Peyer's patch (tissue), 4 donors: ENCODE results near the gene OR52K2. TPM values are rescaled to one million over a fixed set of nuclear protein-coding genes. Genes with fewer than 3 reads are reported as not detected.

Experiments
- DNase-seq, 3 donors: peaks; one replicate each; pipeline ENCODE4 v3.0.0-alpha.2; 2017 to 2019
- H3K27ac ChIP-seq, 4 donors: fragments of 200-600 bp; sonication (generic); one replicate each; pipeline ENCODE4 v1.5.1; 2016 to 2019
- H3K27me3 ChIP-seq, 2 donors: fragments of 200-600 bp; sonication (generic); one replicate each; pipeline ENCODE4 v1.5.1; 2019
- H3K36me3 ChIP-seq, 3 donors: fragments of 200-600 bp; sonication (generic); one replicate each; pipeline ENCODE4 v1.5.1; 2016 to 2019
- H3K4me1 ChIP-seq, 4 donors: fragments of 200-600 bp; sonication (generic); one replicate each; pipeline ENCODE4 v1.5.1; 2016 to 2019
- H3K4me3 ChIP-seq, 4 donors: fragments of 200-600 bp; sonication (generic); 1 replicate in 3 of 4; 2 replicates in 1 of 4; pipeline ENCODE4 v1.5.1; 2016 to 2019; ENCODE audit warnings: mild to moderate bottlenecking in 1 of 4
- H3K9me3 ChIP-seq, 4 donors: fragments of 200-600 bp; sonication (generic); one replicate each; pipeline ENCODE4 v1.5.1; 2016 to 2019; ENCODE audit warnings: mild to moderate bottlenecking in 1 of 4
- CTCF ChIP-seq, 6 experiments: fragments of 450-650 bp in 4 of 6; fragments of 200-600 bp in 2 of 6; sonication (generic) in 1 of 6; IDR thresholded peaks; one replicate each; pipeline ENCODE4 v1.5.1; 2017 to 2019; ENCODE audit warnings: antibody characterized with exemption in 6 of 6, mild to moderate bottlenecking in 3 of 6, moderate library complexity in 1 of 6
- POLR2A ChIP-seq, 2 donors: fragments of 450-650 bp; IDR thresholded peaks; one replicate each; pipeline ENCODE4 v1.5.1; 2017; ENCODE audit warnings: antibody characterized with exemption in 2 of 2, mild to moderate bottlenecking in 2 of 2, moderate library complexity in 2 of 2
- total RNA-seq, 4 donors: library from RNA; depleted of rRNA; stranded (reverse); fragments of >200 nt; gene quantifications; one replicate each; pipeline ENCODE4 v1.1.0, GENCODE V29; 2016

The OR52K2 gene
- total RNA-seq, 4 donors from 2014 or later: not detected

- no peaks in the 10 kb centered on the region for H3K36me3 ChIP-seq
- no peaks in the 10 kb centered on the region for H3K27me3 ChIP-seq
- no peaks in the 10 kb centered on the region for H3K4me1 ChIP-seq
- no peak overlapping the region for H3K4me3 ChIP-seq
- no peaks in the 10 kb centered on the region for H3K9me3 ChIP-seq
- no peak for DNase-seq
- no peak overlapping the region for H3K27ac ChIP-seq
- TF ChIP-seq CTCF (IDR thresholded peaks at IDR 0.05): no peak
- no peak for TF ChIP-seq POLR2A (IDR thresholded peaks at IDR 0.05)
Measured at GRCh38 chr11:4466871-4467442, 17.9 kb downstream of the OR52K2 start.

DNA sequence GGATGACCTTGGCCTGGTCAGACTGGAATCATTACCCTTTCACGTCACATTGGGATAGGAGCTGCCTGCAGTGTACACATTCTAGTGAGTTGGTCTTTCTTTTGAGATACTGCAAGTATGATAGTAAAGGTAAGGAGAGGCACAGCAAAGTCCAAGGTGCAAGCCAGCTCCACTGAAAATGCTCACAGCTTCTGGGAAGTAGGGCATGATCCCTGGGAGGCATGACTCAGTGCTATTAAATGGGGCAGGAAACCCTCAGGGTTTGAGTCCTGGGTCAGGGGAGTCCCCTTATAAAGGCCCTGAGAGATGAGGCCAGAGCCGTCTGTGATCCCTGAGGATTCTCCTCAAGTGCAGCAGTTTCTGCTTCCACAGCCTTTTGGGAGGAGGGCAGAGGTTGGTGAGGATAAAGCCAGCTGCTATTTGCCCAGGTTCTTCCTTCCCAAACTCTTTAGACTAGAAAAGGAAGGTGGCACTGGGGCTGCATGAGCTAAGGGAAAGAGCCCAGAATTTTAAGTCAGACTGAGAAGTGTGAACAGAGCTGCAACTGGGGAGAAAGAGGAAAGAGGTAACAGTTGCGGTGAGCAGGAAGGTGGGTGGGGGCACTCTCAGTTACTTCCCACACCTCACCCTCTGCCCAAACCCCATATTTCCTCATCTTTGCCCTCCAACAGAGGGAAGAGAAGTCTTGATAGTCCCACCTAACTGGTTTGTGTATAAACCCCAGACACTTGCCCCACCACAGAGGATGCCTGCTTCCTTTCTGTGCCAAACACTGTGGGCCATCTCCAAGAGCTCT is 18.9 kb downstream of the OR52K2 start:
- no peak for TF ChIP-seq CTCF (IDR thresholded peaks at IDR 0.05)
- no peak for TF ChIP-seq POLR2A (IDR thresholded peaks at IDR 0.05)
- H3K36me3 ChIP-seq: no peaks in the 10 kb centered on the region
- H3K9me3 ChIP-seq: no peaks in the 10 kb centered on the region
- peak in 1 of 3 donors; percentile 53 for DNase-seq
- H3K4me3 ChIP-seq: no peak overlapping the region
- no peaks in the 10 kb centered on the region for H3K4me1 ChIP-seq
- H3K27me3 ChIP-seq: no peaks in the 10 kb centered on the region
- no peak overlapping the region for H3K27ac ChIP-seq

DNA sequence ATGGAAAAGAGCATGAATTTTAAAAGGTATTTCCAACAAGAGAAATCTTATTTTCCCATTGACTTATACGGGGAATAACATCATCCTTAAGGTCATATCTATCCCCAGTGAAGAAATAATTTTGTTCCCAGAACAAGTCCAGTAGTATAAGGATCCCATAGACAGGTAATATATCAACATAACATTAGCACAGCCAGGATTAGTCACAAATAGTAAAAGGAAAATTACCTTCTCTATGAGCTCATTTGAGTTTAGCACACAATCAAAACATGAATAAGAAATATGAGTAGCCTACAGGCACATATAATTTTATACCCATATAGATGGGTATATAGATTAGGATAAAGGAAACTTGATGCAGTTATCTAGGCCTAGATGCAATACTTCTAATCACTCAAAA is 30.5 kb downstream of the OR52K2 start:
- Histone ChIP-seq H3K4me3 (no peak overlapping the region), H3K36me3 (no peaks in the 10 kb centered on the region), H3K9me3 (no peaks in the 10 kb centered on the region), H3K27me3 (no peaks in the 10 kb centered on the region), H3K27ac (no peak overlapping the region), H3K4me1 (no peaks in the 10 kb centered on the region)
- TF ChIP-seq CTCF (IDR thresholded peaks at IDR 0.05): no peak
- no peak for TF ChIP-seq POLR2A (IDR thresholded peaks at IDR 0.05)
- DNase-seq: no peak

DNA sequence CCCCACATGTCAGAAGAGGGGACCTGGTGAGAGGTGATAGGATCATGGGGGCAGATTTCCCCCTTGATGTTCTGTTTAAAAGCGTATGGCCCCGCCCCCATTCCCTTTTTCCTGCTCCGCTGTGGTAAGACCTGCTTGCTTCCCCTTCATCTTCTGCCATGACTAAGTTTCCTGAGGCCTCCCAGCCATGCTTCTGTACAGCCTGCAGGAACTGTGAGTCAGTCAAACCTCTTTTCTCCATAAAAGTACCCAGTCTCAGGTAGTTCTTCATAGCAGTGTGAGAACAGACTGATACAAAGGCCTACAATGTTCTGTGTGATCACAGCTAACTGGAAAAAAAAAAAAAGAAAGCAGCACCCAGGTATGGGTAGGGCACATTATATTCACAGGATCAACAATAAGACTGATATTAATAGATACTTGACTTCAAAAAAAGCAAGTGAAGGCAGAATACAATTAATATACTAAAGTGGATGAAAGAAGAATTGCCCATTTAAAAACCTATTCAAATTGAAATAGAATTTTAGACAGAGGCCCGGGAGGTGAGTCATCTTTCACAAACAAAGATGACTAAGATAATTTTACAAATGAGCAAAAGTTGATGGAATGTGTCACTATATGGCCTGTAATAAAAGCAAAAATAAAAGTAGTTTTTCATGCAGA is 31.6 kb downstream of the OR52K2 start:
- Histone ChIP-seq H3K27ac (no peak overlapping the region), H3K27me3 (no peaks in the 10 kb centered on the region), H3K9me3 (no peaks in the 10 kb centered on the region), H3K4me1 (no peaks in the 10 kb centered on the region), H3K4me3 (no peak overlapping the region), H3K36me3 (no peaks in the 10 kb centered on the region)
- no peak for DNase-seq
- TF ChIP-seq POLR2A (IDR thresholded peaks at IDR 0.05) (no peak), CTCF (IDR thresholded peaks at IDR 0.05) (no peak)

GRCh38 chr11:4481240-4481582 is 32.1 kb downstream of the OR52K2 start:
- Histone ChIP-seq H3K4me3 (no peak overlapping the region), H3K4me1 (no peaks in the 10 kb centered on the region), H3K27me3 (no peaks in the 10 kb centered on the region), H3K9me3 (no peaks in the 10 kb centered on the region), H3K36me3 (no peaks in the 10 kb centered on the region), H3K27ac (no peak overlapping the region)
- TF ChIP-seq CTCF (IDR thresholded peaks at IDR 0.05) (no peak), POLR2A (IDR thresholded peaks at IDR 0.05) (no peak)
- DNase-seq: no peak
